IPS-18a (cell line): ENCODE measurements around the gene LMX1A.

Experiments
- H3K27ac ChIP-seq: one replicate; pipeline ENCODE4 v1.5.1; 2013; ENCODE audit warnings: low read length
- H3K27me3 ChIP-seq: one replicate; pipeline ENCODE4 v1.6.1; 2013; ENCODE audit warnings: mild to moderate bottlenecking, low read length; ENCODE audit not compliant: control insufficient read depth, insufficient read depth
- H3K36me3 ChIP-seq: one replicate; pipeline ENCODE4 v1.6.1; 2013; ENCODE audit warnings: low read depth, low read length; ENCODE audit not compliant: control insufficient read depth
- H3K4me1 ChIP-seq: one replicate; pipeline ENCODE4 v1.6.1; 2013; ENCODE audit warnings: low read depth, low read length; ENCODE audit not compliant: control insufficient read depth
- H3K4me3 ChIP-seq: one replicate; pipeline ENCODE4 v1.5.1; 2013; ENCODE audit warnings: low read length
- H3K9ac ChIP-seq: one replicate; pipeline ENCODE4 v1.6.1; 2013; ENCODE audit warnings: mild to moderate bottlenecking, low read length, moderate library complexity
- H3K9me3 ChIP-seq: one replicate; pipeline ENCODE4 v1.6.1; 2013; ENCODE audit warnings: low read depth, low read length; ENCODE audit not compliant: control insufficient read depth

The LMX1A gene

GRCh38 chr1:165355977-165356811 lies at the start of gene LMX1A:
Gene LMX1A (minus strand): TSS chr1:165356715. CDS start chr1:165355559, 1,156 bp downstream.
- Histone ChIP-seq H3K4me3 (peak within 1 kb of the TSS; percentile 58), H3K9ac (no peak within 1 kb of the TSS), H3K27me3 (peaks cover 98% of the 10 kb centered on the region), H3K27ac (no peak within 1 kb of the TSS), H3K4me1 (peaks cover 28% of the 10 kb centered on the region), H3K36me3 (no peaks in the 10 kb centered on the region), H3K9me3 (no peaks in the 10 kb centered on the region)

- Histone ChIP-seq H3K36me3 (no peaks in the 10 kb centered on the region), H3K27me3 (no peaks in the 10 kb centered on the region)
Measured at GRCh38 chr1:165403835-165404482, 47.4 kb upstream of the LMX1A start.

GRCh38 chr1:165402517-165403111 lies 46.1 kb upstream of the LMX1A start:
- Histone ChIP-seq H3K9ac (no peak overlapping the region), H3K27me3 (no peaks in the 10 kb centered on the region), H3K36me3 (no peaks in the 10 kb centered on the region), H3K4me3 (no peak overlapping the region), H3K4me1 (no peaks in the 10 kb centered on the region), H3K9me3 (no peaks in the 10 kb centered on the region), H3K27ac (no peak overlapping the region)

More at GRCh38 chr1:165403835-165404482, 47.4 kb upstream of the LMX1A start:
- Histone ChIP-seq H3K4me1 (no peaks in the 10 kb centered on the region), H3K4me3 (no peak overlapping the region), H3K9me3 (no peaks in the 10 kb centered on the region), H3K9ac (no peak overlapping the region), H3K27ac (no peak overlapping the region)

GRCh38 chr1:165397944-165398343 lies 41.4 kb upstream of the LMX1A start:
- Histone ChIP-seq H3K36me3 (no peaks in the 10 kb centered on the region), H3K9ac (no peak overlapping the region), H3K9me3 (no peaks in the 10 kb centered on the region), H3K4me3 (no peak overlapping the region), H3K4me1 (no peaks in the 10 kb centered on the region), H3K27me3 (peaks cover 5% of the 10 kb centered on the region), H3K27ac (no peak overlapping the region)

- no peaks in the 10 kb centered on the region for H3K9me3 ChIP-seq
- no peaks in the 10 kb centered on the region for H3K4me1 ChIP-seq
- H3K4me3 ChIP-seq = no peak overlapping the region
- H3K27ac ChIP-seq = no peak overlapping the region
- peaks cover 5% of the 10 kb centered on the region for H3K27me3 ChIP-seq
- no peaks in the 10 kb centered on the region for H3K36me3 ChIP-seq
- no peak overlapping the region for H3K9ac ChIP-seq
Measured at GRCh38 chr1:165395901-165396300, 39.4 kb upstream of the LMX1A start.

GRCh38 chr1:165395478-165395877 lies 39.0 kb upstream of the LMX1A start:
- Histone ChIP-seq H3K27me3 (peaks cover 5% of the 10 kb centered on the region), H3K27ac (no peak overlapping the region), H3K9ac (no peak overlapping the region)

GRCh38 chr1:165392634-165393571 lies 36.4 kb upstream of the LMX1A start:
- Histone ChIP-seq H3K4me3 (peak overlapping the region; percentile 43), H3K27me3 (peaks cover 5% of the 10 kb centered on the region), H3K9me3 (no peaks in the 10 kb centered on the region), H3K27ac (no peak overlapping the region), H3K4me1 (no peaks in the 10 kb centered on the region), H3K9ac (no peak overlapping the region), H3K36me3 (no peaks in the 10 kb centered on the region)

More at GRCh38 chr1:165395478-165395877, 39.0 kb upstream of the LMX1A start:
- Histone ChIP-seq H3K9me3 (no peaks in the 10 kb centered on the region), H3K4me1 (no peaks in the 10 kb centered on the region), H3K36me3 (no peaks in the 10 kb centered on the region), H3K4me3 (no peak overlapping the region)

GRCh38 chr1:165389609-165390008 lies 33.1 kb upstream of the LMX1A start:
- Histone ChIP-seq H3K27ac (no peak overlapping the region), H3K9me3 (no peaks in the 10 kb centered on the region), H3K4me1 (no peaks in the 10 kb centered on the region), H3K9ac (no peak overlapping the region), H3K4me3 (no peak overlapping the region), H3K36me3 (no peaks in the 10 kb centered on the region), H3K27me3 (peaks cover 5% of the 10 kb centered on the region)

GRCh38 chr1:165387961-165388360 lies 31.4 kb upstream of the LMX1A start:
- H3K36me3 ChIP-seq = no peaks in the 10 kb centered on the region
- H3K4me1 ChIP-seq = no peaks in the 10 kb centered on the region
- no peaks in the 10 kb centered on the region for H3K9me3 ChIP-seq
- H3K27me3 ChIP-seq = no peaks in the 10 kb centered on the region
- H3K9ac ChIP-seq = no peak overlapping the region
- H3K27ac ChIP-seq = no peak overlapping the region
- no peak overlapping the region for H3K4me3 ChIP-seq

- Histone ChIP-seq H3K9me3 (no peaks in the 10 kb centered on the region), H3K36me3 (no peaks in the 10 kb centered on the region), H3K4me1 (no peaks in the 10 kb centered on the region), H3K4me3 (no peak overlapping the region), H3K27me3 (no peaks in the 10 kb centered on the region), H3K27ac (no peak overlapping the region), H3K9ac (no peak overlapping the region)
Measured at GRCh38 chr1:165387505-165387904, 31.0 kb upstream of the LMX1A start.
